IMR-90 (cell line): ENCODE results near the gene MCTP2. TPM values are rescaled to one million over a fixed set of nuclear protein-coding genes. Genes with fewer than 3 reads are reported as not detected.

Source experiments
- ATAC-seq: fragments of 200-7000 bp; cut with Tn5 transposase; 2 replicates; pipeline ENCODE4 v1.9.1; 2020; ENCODE audit warnings: low read depth, mild to moderate bottlenecking, moderate library complexity
- BruUV-seq: library from RNA; stranded (reverse); fragments of 400-500 nt; replicated peaks from 2 replicates; lab custom pipeline; 2021; lab: Mats Ljungman, UMichigan
- CTCF ChIA-PET: fragments of 300-600 bp; formaldehyde crosslinking; extraction: SDS; loops from one replicate; lab custom pipeline; 2021; ENCODE audit warnings: antibody characterized with exemption; lab: Yijun Ruan, JAX
- POLR2A ChIA-PET: fragments of 300-600 bp; sonication (Branson Sonifier 250); formaldehyde crosslinking; loops from one replicate; lab custom pipeline; 2022; ENCODE audit warnings: antibody characterized with exemption; ENCODE audit not compliant: unreplicated experiment; lab: Charles Lee
- DNase-seq: peaks from one replicate; pipeline ENCODE4 v3.0.0; 2013
- H2AFZ ChIP-seq: replicated peaks from 2 replicates; pipeline ENCODE3; 2013; ENCODE audit warnings: low read length, mild to moderate bottlenecking; ENCODE audit not compliant: poor library complexity
- H2AK5ac ChIP-seq: 2 replicates; pipeline ENCODE4 v1.6.1; 2013; ENCODE audit warnings: low read depth, low read length, inconsistent platforms
- H2AK9ac ChIP-seq: replicated peaks from 2 replicates; pipeline ENCODE3; 2013; ENCODE audit warnings: mild to moderate bottlenecking, low read depth, low read length, moderate library complexity; ENCODE audit not compliant: poor library complexity
- H2BK120ac ChIP-seq: 2 replicates; pipeline ENCODE4 v1.6.1; 2013; ENCODE audit warnings: low read depth, low read length, inconsistent platforms
- H2BK15ac ChIP-seq: 3 replicates; pipeline ENCODE4 v1.6.1; 2013; ENCODE audit warnings: low read depth, low read length, inconsistent platforms
- H2BK20ac ChIP-seq: 2 replicates; pipeline ENCODE4 v1.6.1; 2013; ENCODE audit warnings: low read depth, mild to moderate bottlenecking, inconsistent platforms, low read length, moderate library complexity
- H2BK5ac ChIP-seq: 2 replicates; pipeline ENCODE4 v1.6.1; 2013; ENCODE audit warnings: mild to moderate bottlenecking, low read depth, low read length, inconsistent platforms; ENCODE audit not compliant: poor library complexity, severe bottlenecking
- H3K14ac ChIP-seq: replicated peaks from 2 replicates; pipeline ENCODE4 v1.6.1; 2013; ENCODE audit warnings: low read depth, low read length, inconsistent platforms
- H3K18ac ChIP-seq: 2 replicates; pipeline ENCODE4 v1.6.1; 2013; ENCODE audit warnings: low read depth, low read length, control low read depth
- H3K23ac ChIP-seq: 2 replicates; pipeline ENCODE4 v1.6.1; 2013; ENCODE audit warnings: low read depth, low read length, inconsistent platforms
- H3K27ac ChIP-seq: 2 replicates; pipeline ENCODE4 v1.5.1; 2013; ENCODE audit warnings: mild to moderate bottlenecking, control low read depth, low read length; ENCODE audit not compliant: insufficient read depth
- H3K27me3 ChIP-seq: 2 replicates; pipeline ENCODE4 v1.6.1; 2013; ENCODE audit warnings: low read length; ENCODE audit not compliant: control insufficient read depth, insufficient read depth
- H3K36me3 ChIP-seq: 2 replicates; pipeline ENCODE4 v1.6.1; 2013; ENCODE audit warnings: low read length, mixed read lengths; ENCODE audit not compliant: control insufficient read depth, insufficient read depth
- H3K4ac ChIP-seq: 2 replicates; pipeline ENCODE4 v1.6.1; 2013; ENCODE audit warnings: low read depth, low read length, inconsistent platforms
- H3K4me1 ChIP-seq: 2 replicates; pipeline ENCODE4 v1.6.1; 2013; ENCODE audit warnings: low read length, mixed read lengths; ENCODE audit not compliant: control insufficient read depth, insufficient read depth
- H3K4me2 ChIP-seq: 2 replicates; pipeline ENCODE4 v1.6.1; 2013; ENCODE audit warnings: low read depth, mild to moderate bottlenecking, control low read depth, low read length, moderate library complexity
- H3K4me3 ChIP-seq: 2 replicates; pipeline ENCODE4 v1.5.1; 2013; ENCODE audit warnings: low read depth, mild to moderate bottlenecking, control low read depth, low read length, moderate library complexity; ENCODE audit not compliant: insufficient read depth
- H3K56ac ChIP-seq: 2 replicates; pipeline ENCODE4 v1.6.1; 2013; ENCODE audit warnings: low read length, inconsistent platforms; ENCODE audit not compliant: insufficient read depth; ENCODE audit errors: extremely low read depth
- H3K79me1 ChIP-seq, 2 experiments: 2 replicates each; pipeline ENCODE4 v1.6.1; 2013; ENCODE audit warnings: low read length in 2 of 2, inconsistent platforms in 1 of 2, low read depth in 1 of 2
- H3K9ac ChIP-seq: 2 replicates; pipeline ENCODE4 v1.6.1; 2013; ENCODE audit warnings: low read depth, low read length, control low read depth
- H3K9me1 ChIP-seq: 2 replicates; pipeline ENCODE4 v1.6.1; 2013; ENCODE audit warnings: low read length, inconsistent platforms; ENCODE audit not compliant: insufficient read depth
- H3K9me3 ChIP-seq: 2 replicates; pipeline ENCODE4 v1.6.1; 2013; ENCODE audit warnings: low read length; ENCODE audit not compliant: control insufficient read depth, insufficient read depth
- H4K20me1 ChIP-seq: 2 replicates; pipeline ENCODE4 v1.6.1; 2013; ENCODE audit warnings: low read length, inconsistent platforms; ENCODE audit not compliant: insufficient read depth
- H4K5ac ChIP-seq: 2 replicates; pipeline ENCODE4 v1.6.1; 2013; ENCODE audit warnings: mild to moderate bottlenecking, low read depth, low read length, control low read depth
- H4K8ac ChIP-seq, 2 experiments: 2 replicates each; pipeline ENCODE4 v1.6.1; 2013; ENCODE audit warnings: low read depth in 2 of 2, low read length in 2 of 2, control low read depth in 1 of 2, inconsistent platforms in 1 of 2
- H4K91ac ChIP-seq: 2 replicates; pipeline ENCODE4 v1.6.1; 2013; ENCODE audit warnings: low read depth, low read length, inconsistent platforms; ENCODE audit not compliant: insufficient read depth
- BHLHE40 ChIP-seq: fragments of 150-350 bp; IDR thresholded peaks from 2 replicates; pipeline ENCODE4 v1.6.1; 2016; ENCODE audit warnings: mild to moderate bottlenecking, low read depth, low read length
- CEBPB ChIP-seq: IDR thresholded peaks from 2 replicates; pipeline ENCODE4 v1.6.1; 2012; ENCODE audit warnings: low read depth, low read length, improper control_type of control experiment
- FOS ChIP-seq: fragments of 150-350 bp; IDR thresholded peaks from 2 replicates; pipeline ENCODE4 v1.6.1; 2016; ENCODE audit warnings: low read depth, low read length
- MAFK ChIP-seq: IDR thresholded peaks from 2 replicates; pipeline ENCODE4 v1.6.1; 2012; ENCODE audit warnings: low read depth, low read length, improper control_type of control experiment
- MAZ ChIP-seq: IDR thresholded peaks from 2 replicates; pipeline ENCODE4 v1.6.1; 2012; ENCODE audit warnings: low read depth, mild to moderate bottlenecking, low read length, improper control_type of control experiment, moderate library complexity, borderline replicate concordance
- MXI1 ChIP-seq: IDR thresholded peaks from 2 replicates; pipeline ENCODE4 v1.6.1; 2012; ENCODE audit warnings: low read depth, mild to moderate bottlenecking, low read length, moderate library complexity, borderline replicate concordance
- RAD21 ChIP-seq: IDR thresholded peaks from 2 replicates; pipeline ENCODE4 v1.6.1; 2012; ENCODE audit warnings: low read length, improper control_type of control experiment
- RCOR1 ChIP-seq: IDR thresholded peaks from 2 replicates; pipeline ENCODE4 v1.6.1; 2012; ENCODE audit warnings: mild to moderate bottlenecking, low read length, improper control_type of control experiment; ENCODE audit not compliant: insufficient replicate concordance
- WGBS, 2 experiments: methylation state at CpG; one replicate each; pipeline versions ENCODE4 v1.1.5 to v1.1.7; 2013; ENCODE audit warnings: missing lambda C conversion rate in 2 of 2; ENCODE audit not compliant: insufficient read length in 1 of 2; ENCODE audit errors: extremely low coverage in 2 of 2; 5-methylcytosine and 5-hydroxymethylcytosine counted together
- dilution Hi-C: fragments of 300-500 bp; cut with HindIII; formaldehyde crosslinking; loops from one replicate; pipeline ENCODE4 v1.14.3; 2018; ENCODE audit warnings: low sequenced_read_pairs; ENCODE audit not compliant: unreplicated experiment
- in situ Hi-C: fragments of 300-500 bp; cut with MboI; formaldehyde crosslinking; loops from 3 replicates; pipeline ENCODE4 v1.14.3; 2019; ENCODE audit warnings: low sequenced_read_pairs, inconsistent platforms, mixed read lengths
- intact Hi-C: fragments of 100-400 bp; cut with micrococcal nuclease; formaldehyde crosslinking; loops from 2 replicates; pipeline ENCODE4 v1.10.0; 2022
- polyA plus RNA-seq, 3 experiments: library from polyadenylated mRNA; depleted of rRNA; stranded (reverse); fragments of >200 nt; gene quantifications; 2 replicates each; pipeline ENCODE4 v1.2.3, GENCODE V29; 2012; ENCODE audit warnings: low replicate concordance in 1 of 3
- total RNA-seq: library from RNA; depleted of rRNA; stranded (reverse); fragments of >200 nt; gene quantifications from 2 replicates; pipeline ENCODE4 v1.2.3, GENCODE V29; 2012
- TF ChIP-seq, protein P1 (sequence below): fragments of 150-350 bp; IDR thresholded peaks from 2 replicates; pipeline ENCODE4 v1.6.1; 2017; ENCODE audit warnings: mild to moderate bottlenecking, antibody characterized with exemption, low read length, low read depth

Gene MCTP2
- total and polyA plus RNA-seq, 2 of the 4 experiments (the other 2 are of a cell fraction) = 5.1 to 9.9 TPM

GRCh38 chr15:94351031-94351535 lies 119.7 kb downstream of the MCTP2 start:
- Histone ChIP-seq H3K23ac (no peak overlapping the region), H3K4ac (no peak overlapping the region), H3K9ac (no peak overlapping the region), H4K5ac (no peak overlapping the region), H3K4me2 (no peak overlapping the region), H3K9me1 (no peaks in the 10 kb centered on the region), H4K8ac (no peak overlapping the region), H4K20me1 (no peaks in the 10 kb centered on the region), H3K4me3 (no peak overlapping the region), H3K36me3 (no peaks in the 10 kb centered on the region), H2BK120ac (no peak overlapping the region), H3K14ac (no peak overlapping the region), H2AK9ac (no peak overlapping the region), H4K91ac (no peak overlapping the region), H3K56ac (no peak overlapping the region), H2BK20ac (no peak overlapping the region), H2AK5ac (no peak overlapping the region), H3K27ac (no peak overlapping the region), H3K27me3 (no peaks in the 10 kb centered on the region), H3K18ac (no peak overlapping the region), H2AFZ (no peak overlapping the region), H2BK5ac (no peak overlapping the region), H3K9me3 (0 out of 2 replicates have a peak, but pooled peaks cover 2% of the 10 kb centered on the region), H3K79me1 (no peaks in the 10 kb centered on the region), H2BK15ac (no peak overlapping the region), H3K4me1 (no peaks in the 10 kb centered on the region)
- no peak for TF ChIP-seq CEBPB
- no peak for TF ChIP-seq FOS
- no peak for TF ChIP-seq MAZ
- TF ChIP-seq, protein P1, sequence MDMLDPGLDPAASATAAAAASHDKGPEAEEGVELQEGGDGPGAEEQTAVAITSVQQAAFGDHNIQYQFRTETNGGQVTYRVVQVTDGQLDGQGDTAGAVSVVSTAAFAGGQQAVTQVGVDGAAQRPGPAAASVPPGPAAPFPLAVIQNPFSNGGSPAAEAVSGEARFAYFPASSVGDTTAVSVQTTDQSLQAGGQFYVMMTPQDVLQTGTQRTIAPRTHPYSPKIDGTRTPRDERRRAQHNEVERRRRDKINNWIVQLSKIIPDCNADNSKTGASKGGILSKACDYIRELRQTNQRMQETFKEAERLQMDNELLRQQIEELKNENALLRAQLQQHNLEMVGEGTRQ = no peak
- no peak for TF ChIP-seq RAD21
- no peak for TF ChIP-seq MXI1
- no peak for TF ChIP-seq MAFK
- no peak for TF ChIP-seq RCOR1
- no peak for TF ChIP-seq BHLHE40
- POLR2A ChIA-PET = no interaction called here
- BruUV-seq = no TSS peak
- intact Hi-C loops = no loop called here
- CTCF ChIA-PET = no interaction called here
- in situ Hi-C loops = no loop called here
- DNase-seq = no peak
- no CpG with 5 or more reads among the region's 1 CpG for WGBS, 2 experiments
- no peak for ATAC-seq
- dilution Hi-C loops = no loop called here
